Measurements from ENCODE around the gene SHISA7.
"Not testable (repeated sequence)": the region's sequence is repeated elsewhere in the genome, so short reads cannot be mapped to it uniquely, and the experiment has no call there.

The SHISA7 gene

GRCh38 chr19:55444646-55445045 is 1.5 kb upstream of the SHISA7 start:
- no peak for FAIRE-seq

GRCh38 chr19:55443824-55444480 is 852 bp upstream of the SHISA7 start:
- FAIRE-seq = no peak

- no peak for FAIRE-seq
These were observed 633 bp downstream of the SHISA7 start for GRCh38 chr19:55442372-55442961.

- no peak for FAIRE-seq
These were observed 1.3 kb downstream of the SHISA7 start for GRCh38 chr19:55441692-55442321.

GRCh38 chr19:55441319-55441691 is 1.8 kb downstream of the SHISA7 start:
- FAIRE-seq = no peak

- FAIRE-seq = no peak
These were observed 2.5 kb downstream of the SHISA7 start for GRCh38 chr19:55440411-55441105.

GRCh38 chr19:55439052-55439451 is 4.0 kb downstream of the SHISA7 start:
- FAIRE-seq = no peak

GRCh38 chr19:55437410-55437809 is 5.7 kb downstream of the SHISA7 start:
- FAIRE-seq = peak; percentile 95

GRCh38 chr19:55436847-55437246 is 6.3 kb downstream of the SHISA7 start:
- no peak for FAIRE-seq

GRCh38 chr19:55435020-55435419 is 8.1 kb downstream of the SHISA7 start:
- no peak for FAIRE-seq

GRCh38 chr19:55434356-55434919 is 8.7 kb downstream of the SHISA7 start:
- FAIRE-seq = no peak

GRCh38 chr19:55433292-55433691 is 9.8 kb downstream of the SHISA7 start:
- no peak for FAIRE-seq

- no peak for FAIRE-seq
These were observed 10.7 kb downstream of the SHISA7 start for GRCh38 chr19:55432241-55432959.

- no peak for FAIRE-seq
These were observed 11.9 kb downstream of the SHISA7 start for GRCh38 chr19:55431183-55431582.

- FAIRE-seq = no peak
These were observed 17.1 kb downstream of the SHISA7 start for GRCh38 chr19:55426042-55426441.

- FAIRE-seq = no peak
These were observed 18.6 kb downstream of the SHISA7 start for GRCh38 chr19:55424518-55424917.

- no peak for FAIRE-seq
These were observed 19.7 kb downstream of the SHISA7 start for GRCh38 chr19:55423225-55424005.

GRCh38 chr19:55421281-55421680 is 21.8 kb downstream of the SHISA7 start:
- not testable (repeated sequence) for FAIRE-seq

- FAIRE-seq = no peak
These were observed 23.4 kb downstream of the SHISA7 start for GRCh38 chr19:55419624-55420236.

GRCh38 chr19:55419103-55419502 is 24.0 kb downstream of the SHISA7 start:
- no peak for FAIRE-seq

- peak; percentile 91 for FAIRE-seq
These were observed 24.9 kb downstream of the SHISA7 start for GRCh38 chr19:55418185-55418584.

- no peak for FAIRE-seq
These were observed 32.9 kb downstream of the SHISA7 start for GRCh38 chr19:55410168-55410567.
